ENCODE results near the gene SLC27A5. TPM values are rescaled to one million over a fixed set of nuclear protein-coding genes. Genes with fewer than 3 reads are reported as not detected.
A peak's percentile ranks its signal among the peaks of the same experiment; 100 is the strongest.

SLC27A5 gene
- total and polyA plus RNA-seq, 2 of the 4 experiments (the other 2 are of a cell fraction) = 7.7 to 11.2 TPM

GRCh38 chr19:58536852-58537798 lies 25.3 kb upstream of the SLC27A5 start:
- Histone ChIP-seq H3K27ac (ENCODE audit: insufficient read depth, low read length) (no peak overlapping the region), H3K23ac (ENCODE audit: low read depth, low read length) (no peak overlapping the region)
- in situ Hi-C loops (cut with MboI; ENCODE audit: low sequenced_read_pairs) = no loop called here
- TF ChIP-seq ELK1 (IDR thresholded peaks at IDR 0.05; ENCODE audit: borderline replicate concordance, low read depth, low read length) (no peak), RAD21 (IDR thresholded peaks at IDR 0.05; ENCODE audit: low read length) (no peak), USF2 (IDR thresholded peaks at IDR 0.05; ENCODE audit: low read depth, low read length) (no peak), MXI1 (IDR thresholded peaks at IDR 0.05; ENCODE audit: borderline replicate concordance, low read depth, low read length) (no peak), POLR2A (IDR thresholded peaks at IDR 0.05; ENCODE audit: low read depth, low read length) (no peak), RCOR1 (IDR thresholded peaks at IDR 0.05; ENCODE audit: insufficient replicate concordance, low read length) (no peak), FOS (IDR thresholded peaks at IDR 0.05; ENCODE audit: low read depth, low read length) (no peak), MAZ (IDR thresholded peaks at IDR 0.05; ENCODE audit: borderline replicate concordance, low read depth, low read length) (no peak), CEBPB (IDR thresholded peaks at IDR 0.05; ENCODE audit: low read depth, low read length) (no peak), CHD1 (IDR thresholded peaks at IDR 0.05; ENCODE audit: low read depth, low read length) (no peak), SMC3 (IDR thresholded peaks at IDR 0.05; ENCODE audit: low read depth, low read length) (no peak), CTCF (conservative IDR thresholded peaks at IDR 0.05; ENCODE audit: low read depth, low read length) (no peak), BHLHE40 (IDR thresholded peaks at IDR 0.05; ENCODE audit: low read depth, low read length) (no peak), MAFK (IDR thresholded peaks at IDR 0.05; ENCODE audit: low read depth, low read length) (no peak), RFX5 (IDR thresholded peaks at IDR 0.05; ENCODE audit: low read depth, low read length) (no peak)

More at GRCh38 chr19:58536852-58537798, 25.3 kb upstream of the SLC27A5 start:
- Histone ChIP-seq H3K4me2 (ENCODE audit: low read depth, low read length) (no peak overlapping the region), H3K79me1 (ENCODE audit: low read depth in 1 of 2, low read length in 2 of 2) (no peaks in the 10 kb centered on the region), H2BK20ac (ENCODE audit: low read depth, low read length) (no peak overlapping the region), H4K91ac (ENCODE audit: insufficient read depth, low read depth, low read length) (no peak overlapping the region), H2AK5ac (ENCODE audit: low read depth, low read length) (no peak overlapping the region), H3K4me3 (ENCODE audit: insufficient read depth, low read depth, low read length) (no peak overlapping the region), H2BK15ac (ENCODE audit: low read depth, low read length) (no peak overlapping the region), H2AK9ac (replicated peaks; ENCODE audit: low read depth, low read length, poor library complexity) (peak overlapping the region; percentile 28), H3K36me3 (ENCODE audit: control insufficient read depth, insufficient read depth, low read length) (no peaks in the 10 kb centered on the region), H3K9me3 (ENCODE audit: control insufficient read depth, insufficient read depth, low read length) (no peaks in the 10 kb centered on the region), H3K4me1 (ENCODE audit: control insufficient read depth, insufficient read depth, low read length) (no peaks in the 10 kb centered on the region), H4K5ac (ENCODE audit: low read depth, low read length) (no peak overlapping the region), H3K56ac (ENCODE audit: extremely low read depth, insufficient read depth, low read length) (no peak overlapping the region), H3K9ac (ENCODE audit: low read depth, low read length) (no peak overlapping the region), H3K14ac (replicated peaks; ENCODE audit: low read depth, low read length) (no peak overlapping the region), H4K20me1 (ENCODE audit: insufficient read depth, low read length) (no peaks in the 10 kb centered on the region), H3K18ac (ENCODE audit: low read depth, low read length) (no peak overlapping the region), H2BK120ac (ENCODE audit: low read depth, low read length) (no peak overlapping the region), H4K8ac (ENCODE audit: low read depth in 2 of 2, low read length in 2 of 2) (no peak overlapping the region), H3K9me1 (ENCODE audit: insufficient read depth, low read length) (0 out of 2 replicates have a peak, but pooled peaks cover 2% of the 10 kb centered on the region), H2AFZ (replicated peaks; ENCODE audit: low read length, poor library complexity) (peak overlapping the region; percentile 11), H3K4ac (ENCODE audit: low read depth, low read length) (no peak overlapping the region), H3K27me3 (ENCODE audit: control insufficient read depth, insufficient read depth, low read length) (peaks cover 43% of the 10 kb centered on the region), H2BK5ac (ENCODE audit: low read depth, low read length, poor library complexity, severe bottlenecking) (no peak overlapping the region)
- dilution Hi-C loops (cut with HindIII; ENCODE audit: low sequenced_read_pairs, unreplicated experiment) = no loop called here
- no peak for ATAC-seq (ENCODE audit: low read depth)
- intact Hi-C loops (cut with micrococcal nuclease) = no loop called here
- POLR2A ChIA-PET (ENCODE audit: unreplicated experiment) = no interaction called here
- CTCF ChIA-PET = no interaction called here
- no CpG with 5 or more reads among the region's 8 CpGs for WGBS, 2 experiments (ENCODE audit: extremely low coverage in 2 of 2, insufficient read length in 1 of 2)
- DNase-seq = no peak
- no TSS peak for BruUV-seq (replicated peaks)
